Glutamatergic neuron (in vitro differentiated cells): ENCODE results near the gene DYRK3. TPM values are rescaled to one million over a fixed set of nuclear protein-coding genes. Genes with fewer than 3 reads are reported as not detected.

Experiments used
- DNase-seq: peaks from one replicate; pipeline ENCODE4 v3.0.0; 2022
- H3K27ac Mint-ChIP-seq: one replicate; pipeline ENCODE4 v1.8.0; 2020; ENCODE audit warnings: mild to moderate bottlenecking, mixed read lengths, inconsistent platforms; ENCODE audit not compliant: unreplicated experiment
- H3K27me3 Mint-ChIP-seq: one replicate; pipeline ENCODE4 v1.8.0; 2020; ENCODE audit warnings: mild to moderate bottlenecking, moderate library complexity, mixed read lengths, inconsistent platforms; ENCODE audit not compliant: unreplicated experiment
- H3K36me3 Mint-ChIP-seq: one replicate; pipeline ENCODE4 v1.8.0; 2020; ENCODE audit warnings: mild to moderate bottlenecking, mixed read lengths, inconsistent platforms; ENCODE audit not compliant: unreplicated experiment
- H3K4me1 Mint-ChIP-seq: one replicate; pipeline ENCODE4 v1.8.0; 2020; ENCODE audit warnings: mild to moderate bottlenecking, low read depth, mixed read lengths, inconsistent platforms; ENCODE audit not compliant: unreplicated experiment
- H3K4me3 Mint-ChIP-seq: one replicate; pipeline ENCODE4 v1.8.0; 2020; ENCODE audit warnings: mild to moderate bottlenecking, mixed read lengths, inconsistent platforms; ENCODE audit not compliant: unreplicated experiment
- H3K9me3 Mint-ChIP-seq: one replicate; pipeline ENCODE4 v1.8.0; 2020; ENCODE audit warnings: mild to moderate bottlenecking, moderate library complexity, mixed read lengths, inconsistent platforms; ENCODE audit not compliant: unreplicated experiment
- CTCF ChIP-seq: fragments of 200-600 bp; sonication (generic); IDR thresholded peaks from one replicate; pipeline ENCODE4 v1.5.0; 2021; ENCODE audit not compliant: partially characterized antibody, unreplicated experiment
- long read RNA-seq: library from polyadenylated mRNA; unstranded; transcript quantifications from one replicate; pipeline ENCODE4 v2.0.0, GENCODE V29; 2020; ENCODE audit not compliant: unreplicated experiment
- total RNA-seq: library from RNA; stranded (reverse); fragmentation: NEBNext Ultra II Directional; extraction: Animal tissue kit (Norgen Biotek cat#: 25700); gene quantifications from one replicate; pipeline ENCODE4 v1.2.1, GENCODE V29; 2021; ENCODE audit not compliant: unreplicated experiment

DYRK3 gene
- 1.3 TPM for total RNA-seq
- long read RNA-seq, partial matches to known transcripts, result 0 of 1 reads
- long read RNA-seq, other reads (novel, unspliced or antisense), result 1 of 1 reads

GRCh38 chr1:206635080-206635977 is at the start of gene DYRK3:
TSS of gene DYRK3 (plus strand) at chr1:206635536. CDS start at chr1:206635704, 168 bp downstream.
- no peak for TF ChIP-seq CTCF
- DNase-seq, result peak; percentile 91
- Mint-ChIP-seq H3K27me3 (peaks cover 8% of the 10 kb centered on the region), H3K4me3 (peak within 1 kb of the TSS; percentile 87), H3K4me1 (peaks cover 8% of the 10 kb centered on the region), H3K27ac (peak within 1 kb of the TSS; percentile 45), H3K36me3 (no peaks in the 10 kb centered on the region), H3K9me3 (peaks cover 4% of the 10 kb centered on the region)

- no peak for TF ChIP-seq CTCF
- no peaks in the 10 kb centered on the region for H3K36me3 Mint-ChIP-seq
Observed at GRCh38 chr1:206586501-206587445, 48.6 kb upstream of the DYRK3 start.

GRCh38 chr1:206587904-206588303 is 47.4 kb upstream of the DYRK3 start:
- DNase-seq, result no peak
- Mint-ChIP-seq H3K27ac (no peak overlapping the region), H3K9me3 (no peaks in the 10 kb centered on the region), H3K36me3 (no peaks in the 10 kb centered on the region), H3K27me3 (peaks cover 2% of the 10 kb centered on the region), H3K4me3 (no peak overlapping the region), H3K4me1 (no peaks in the 10 kb centered on the region)
- TF ChIP-seq CTCF, result no peak

More at GRCh38 chr1:206586501-206587445, 48.6 kb upstream of the DYRK3 start:
- no peak overlapping the region for H3K27ac Mint-ChIP-seq
- no peaks in the 10 kb centered on the region for H3K4me1 Mint-ChIP-seq
- no peak for DNase-seq
- no peaks in the 10 kb centered on the region for H3K9me3 Mint-ChIP-seq
- H3K27me3 Mint-ChIP-seq, result peaks cover 2% of the 10 kb centered on the region
- H3K4me3 Mint-ChIP-seq, result no peak overlapping the region

- Mint-ChIP-seq H3K36me3 (no peaks in the 10 kb centered on the region), H3K27me3 (peaks cover 2% of the 10 kb centered on the region), H3K27ac (no peak overlapping the region), H3K9me3 (no peaks in the 10 kb centered on the region), H3K4me3 (no peak overlapping the region), H3K4me1 (no peaks in the 10 kb centered on the region)
- no peak for DNase-seq
- no peak for TF ChIP-seq CTCF
Observed at GRCh38 chr1:206588492-206588891, 46.8 kb upstream of the DYRK3 start.
